Astrocyte (in vitro differentiated cells and primary cell): ENCODE measurements around the gene DCX.

Experiments
- EZH2 ChIP-seq: IDR thresholded peaks from 2 replicates; pipeline ENCODE4 v1.6.1; 2012; ENCODE audit warnings: mild to moderate bottlenecking, low read length, inconsistent platforms; ENCODE audit not compliant: insufficient read depth
- TF ChIP-seq, protein P1 (sequence below): IDR thresholded peaks from 2 replicates; pipeline ENCODE4 v1.5.1; 2011; ENCODE audit warnings: low read depth, mild to moderate bottlenecking, inconsistent platforms, low read length, moderate library complexity; ENCODE audit not compliant: insufficient read depth

DNA sequence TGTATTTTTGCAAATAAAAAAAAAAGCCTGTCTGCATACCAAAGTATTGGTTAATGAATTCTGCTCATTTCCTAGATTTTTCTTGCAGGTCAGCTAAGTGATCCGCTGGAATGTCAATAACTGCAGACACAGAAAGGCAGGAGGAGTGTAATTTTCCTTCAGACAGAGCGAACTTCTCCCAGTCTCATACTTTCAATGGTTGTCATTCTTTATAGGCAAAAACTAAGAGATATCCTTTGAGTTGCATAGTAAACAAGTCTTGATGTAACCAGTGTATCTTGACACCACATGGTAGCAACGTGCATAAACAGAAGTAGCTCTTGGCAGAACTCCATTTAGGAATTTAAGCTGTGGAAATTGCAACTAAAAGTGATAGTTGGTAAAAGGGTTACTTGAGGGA is 149.9 kb downstream of the DCX start:
- TF ChIP-seq, protein P1, sequence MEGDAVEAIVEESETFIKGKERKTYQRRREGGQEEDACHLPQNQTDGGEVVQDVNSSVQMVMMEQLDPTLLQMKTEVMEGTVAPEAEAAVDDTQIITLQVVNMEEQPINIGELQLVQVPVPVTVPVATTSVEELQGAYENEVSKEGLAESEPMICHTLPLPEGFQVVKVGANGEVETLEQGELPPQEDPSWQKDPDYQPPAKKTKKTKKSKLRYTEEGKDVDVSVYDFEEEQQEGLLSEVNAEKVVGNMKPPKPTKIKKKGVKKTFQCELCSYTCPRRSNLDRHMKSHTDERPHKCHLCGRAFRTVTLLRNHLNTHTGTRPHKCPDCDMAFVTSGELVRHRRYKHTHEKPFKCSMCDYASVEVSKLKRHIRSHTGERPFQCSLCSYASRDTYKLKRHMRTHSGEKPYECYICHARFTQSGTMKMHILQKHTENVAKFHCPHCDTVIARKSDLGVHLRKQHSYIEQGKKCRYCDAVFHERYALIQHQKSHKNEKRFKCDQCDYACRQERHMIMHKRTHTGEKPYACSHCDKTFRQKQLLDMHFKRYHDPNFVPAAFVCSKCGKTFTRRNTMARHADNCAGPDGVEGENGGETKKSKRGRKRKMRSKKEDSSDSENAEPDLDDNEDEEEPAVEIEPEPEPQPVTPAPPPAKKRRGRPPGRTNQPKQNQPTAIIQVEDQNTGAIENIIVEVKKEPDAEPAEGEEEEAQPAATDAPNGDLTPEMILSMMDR: no peak
- TF ChIP-seq EZH2: no peak
